GM12892 (cell line): ENCODE data around the gene TRIO.

Source experiments
- POLR2A ChIP-seq: IDR thresholded peaks from 2 replicates; pipeline ENCODE4 v1.6.1; 2011; ENCODE audit warnings: low read depth, low read length, control low read depth
- POLR2AphosphoS5 ChIP-seq: IDR thresholded peaks from 2 replicates; pipeline ENCODE4 v1.6.1; 2011; ENCODE audit warnings: low read depth, low read length, control low read depth
- TAF1 ChIP-seq: IDR thresholded peaks from 2 replicates; pipeline ENCODE4 v1.6.1; 2011; ENCODE audit warnings: low read depth, mild to moderate bottlenecking, control low read depth, low read length, borderline replicate concordance

DNA sequence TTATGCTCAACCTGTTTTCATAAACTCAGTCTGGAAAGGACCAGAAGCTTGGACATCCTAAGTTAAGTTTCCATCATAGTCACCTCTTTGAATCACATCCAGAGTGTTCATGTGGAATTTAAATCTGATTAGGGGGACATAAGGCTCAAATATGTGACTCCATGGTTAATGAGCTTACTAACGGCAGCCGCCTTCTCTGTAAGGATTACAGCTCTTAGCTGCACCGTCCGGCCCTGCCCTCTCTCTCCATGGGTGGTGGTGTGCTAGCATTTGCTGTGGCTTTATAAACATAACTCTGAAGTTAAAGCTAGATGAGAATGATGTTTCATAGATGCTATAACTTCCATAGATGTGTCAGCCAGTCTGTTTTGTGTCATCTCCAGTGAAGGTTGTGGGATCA, 156.5 kb downstream of the TRIO start:
- no peak for TF ChIP-seq POLR2A
- TF ChIP-seq TAF1, result no peak
- no peak for TF ChIP-seq POLR2AphosphoS5
